ENCODE data around the gene SEM1. TPM values are rescaled to one million over a fixed set of nuclear protein-coding genes. Genes with fewer than 3 reads are reported as not detected.

The SEM1 gene
- total RNA-seq, 1 experiment from 2014 or later, result 79.9 TPM

GRCh38 chr7:96739167-96739566, 29.5 kb upstream of the SEM1 start:
- H3K14ac ChIP-seq (ENCODE audit: insufficient read depth, low read length), result no peak overlapping the region
- no peak overlapping the region for H2BK20ac ChIP-seq (ENCODE audit: low read depth, low read length, poor library complexity, severe bottlenecking)
- H3K56ac ChIP-seq (ENCODE audit: insufficient read length, low read depth, low read length), result no peak overlapping the region
- no peak overlapping the region for H2AK5ac ChIP-seq (ENCODE audit: insufficient read length, low read length)
- no peak overlapping the region for H3K27ac Mint-ChIP-seq
- H3K27ac ChIP-seq (ENCODE audit: insufficient read length, low read depth, low read length), result no peak overlapping the region
- no peaks in the 10 kb centered on the region for H3K79me1 ChIP-seq (ENCODE audit: insufficient read depth, low read depth, low read length, poor library complexity, severe bottlenecking)
- H3K79me2 ChIP-seq (ENCODE audit: insufficient read depth, low read length), result no peaks in the 10 kb centered on the region
- no peak for TF ChIP-seq CTCF (conservative IDR thresholded peaks at IDR 0.05)
- no peak overlapping the region for H2BK12ac ChIP-seq (ENCODE audit: insufficient read length, low read depth, low read length)
- WGBS (ENCODE audit: extremely low coverage, insufficient read length, low lambda C conversion rate), result no CpG with 5 or more reads among the region's 1 CpG
- no peak overlapping the region for H3K4me3 Mint-ChIP-seq
- no peak for DNase-seq
- H3K18ac ChIP-seq (ENCODE audit: insufficient read length, low read depth, low read length), result no peak overlapping the region
- H4K8ac ChIP-seq (replicated peaks; ENCODE audit: insufficient read length, low read depth, low read length), result no peak overlapping the region
- no peaks in the 10 kb centered on the region for H3K23me2 ChIP-seq (ENCODE audit: insufficient read length, low read depth, low read length, poor library complexity, severe bottlenecking)
- no peak overlapping the region for H4K5ac ChIP-seq (ENCODE audit: insufficient read length, low read depth, low read length)
- H3K4me1 ChIP-seq (ENCODE audit: insufficient read depth, low read length), result peaks cover 8% of the 10 kb centered on the region; the same call in 1 of the 2 replicates
- H3K9me3 Mint-ChIP-seq, result no peaks in the 10 kb centered on the region
- H3K9me3 ChIP-seq (ENCODE audit: control insufficient read depth, low read depth, low read length), result no peaks in the 10 kb centered on the region
- H3K4me2 ChIP-seq (ENCODE audit: insufficient read depth, insufficient read length, low read length), result no peak overlapping the region
- no peaks in the 10 kb centered on the region for H4K20me1 ChIP-seq (ENCODE audit: control insufficient read depth, insufficient read depth, insufficient read length)
- H2BK5ac ChIP-seq (ENCODE audit: insufficient read length, low read length), result no peak overlapping the region
- no peak overlapping the region for H2AFZ ChIP-seq (ENCODE audit: low read length)
- H2BK120ac ChIP-seq (ENCODE audit: low read depth, low read length, poor library complexity, severe bottlenecking), result no peak overlapping the region
- no peak overlapping the region for H3K23ac ChIP-seq (ENCODE audit: insufficient read length, low read depth, low read length)
- no peak overlapping the region for H4K91ac ChIP-seq (ENCODE audit: insufficient read length, low read depth, low read length)
- no peak overlapping the region for H2BK15ac ChIP-seq (ENCODE audit: low read depth, low read length)
- no peak overlapping the region for H3T11ph ChIP-seq (ENCODE audit: low read length)
- H3K27me3 ChIP-seq (ENCODE audit: insufficient read depth, low read length), result no peaks in the 10 kb centered on the region
- no peak overlapping the region for H3K4ac ChIP-seq (ENCODE audit: low read depth, low read length)
- H3K4me1 Mint-ChIP-seq, result peaks cover 14 to 17% of the 10 kb centered on the region in 2 experiments
- no peaks in the 10 kb centered on the region for H3K36me3 Mint-ChIP-seq (ENCODE audit: insufficient read depth in 1 of 3, low read depth in 3 of 3)
- no peak overlapping the region for H3K9ac ChIP-seq (ENCODE audit: extremely low read depth, insufficient read length, low read length)
- H3K27me3 Mint-ChIP-seq (ENCODE audit: low read depth), result no peaks in the 10 kb centered on the region; the same call in 1 of the 2 replicates

All from H9 (cell line).